HG02763 (cell line): ENCODE results near the gene GALNTL6.

ENCODE experiments used
- ATAC-seq: cut with Tn5 transposase; IDR thresholded peaks from one replicate; pipeline ENCODE4 v1.9.1; 2021; ENCODE audit warnings: mild to moderate bottlenecking, moderate library complexity; ENCODE audit not compliant: unreplicated experiment

GALNTL6 gene

GRCh38 chr4:171812665-171813525 lies at the start of gene GALNTL6:
TSS of gene GALNTL6 (plus strand) at chr4:171813404.
- no peak for ATAC-seq

- ATAC-seq = no peak
Measured at GRCh38 chr4:171765514-171765913, 47.7 kb upstream of the GALNTL6 start.

- ATAC-seq = no peak
Measured at GRCh38 chr4:171774642-171775190, 38.5 kb upstream of the GALNTL6 start.

GRCh38 chr4:171779301-171779700 lies 33.9 kb upstream of the GALNTL6 start:
- no peak for ATAC-seq

GRCh38 chr4:171785388-171785787 lies 27.8 kb upstream of the GALNTL6 start:
- no peak for ATAC-seq

- ATAC-seq = no peak
Measured at GRCh38 chr4:171793723-171794122, 19.5 kb upstream of the GALNTL6 start.

- ATAC-seq = no peak
Measured at GRCh38 chr4:171794528-171794927, 18.7 kb upstream of the GALNTL6 start.

- no peak for ATAC-seq
Measured at GRCh38 chr4:171809854-171810253, 3.4 kb upstream of the GALNTL6 start.

- no peak for ATAC-seq
Measured at GRCh38 chr4:171812333-171812664, 905 bp upstream of the GALNTL6 start.

GRCh38 chr4:171813526-171814250 lies 484 bp downstream of the GALNTL6 start:
- no peak for ATAC-seq

- ATAC-seq = no peak
Measured at GRCh38 chr4:171814545-171814944, 1.3 kb downstream of the GALNTL6 start.

- no peak for ATAC-seq
Measured at GRCh38 chr4:171817026-171817425, 3.8 kb downstream of the GALNTL6 start.

GRCh38 chr4:171834640-171835039 lies 21.4 kb downstream of the GALNTL6 start:
- ATAC-seq = no peak

- ATAC-seq = no peak
Measured at GRCh38 chr4:171843456-171843855, 30.3 kb downstream of the GALNTL6 start.

GRCh38 chr4:171846232-171846631 lies 33.0 kb downstream of the GALNTL6 start:
- no peak for ATAC-seq

GRCh38 chr4:171846893-171847292 lies 33.7 kb downstream of the GALNTL6 start:
- no peak for ATAC-seq

- no peak for ATAC-seq
Measured at GRCh38 chr4:171847751-171848150, 34.5 kb downstream of the GALNTL6 start.

- ATAC-seq = no peak
Measured at GRCh38 chr4:171849686-171850222, 36.5 kb downstream of the GALNTL6 start.

GRCh38 chr4:171851295-171851694 lies 38.1 kb downstream of the GALNTL6 start:
- no peak for ATAC-seq

GRCh38 chr4:171857302-171858012 lies 44.3 kb downstream of the GALNTL6 start:
- no peak for ATAC-seq

GRCh38 chr4:171875291-171875690 lies 62.1 kb downstream of the GALNTL6 start:
- no peak for ATAC-seq
